HG03442 (cell line): Measurements from ENCODE around the gene DIAPH3.

ENCODE experiments used
- ATAC-seq: cut with Tn5 transposase; IDR thresholded peaks from one replicate; pipeline ENCODE4 v1.9.1; 2021; ENCODE audit warnings: mild to moderate bottlenecking, moderate library complexity; ENCODE audit not compliant: unreplicated experiment

The DIAPH3 gene

GRCh38 chr13:59681636-59682311 is 482.0 kb downstream of the DIAPH3 start:
- no peak for ATAC-seq

- ATAC-seq, result no peak
Measured at GRCh38 chr13:59680429-59681024, 483.2 kb downstream of the DIAPH3 start.

GRCh38 chr13:59679254-59679653 is 484.5 kb downstream of the DIAPH3 start:
- no peak for ATAC-seq

GRCh38 chr13:59677966-59678814 is 485.5 kb downstream of the DIAPH3 start:
- ATAC-seq, result peak; percentile 79

GRCh38 chr13:59677430-59677829 is 486.3 kb downstream of the DIAPH3 start:
- ATAC-seq, result no peak

- ATAC-seq, result no peak
Measured at GRCh38 chr13:59674616-59675015, 489.1 kb downstream of the DIAPH3 start.

- no peak for ATAC-seq
Measured at GRCh38 chr13:59673286-59673685, 490.4 kb downstream of the DIAPH3 start.

GRCh38 chr13:59672445-59672844 is 491.3 kb downstream of the DIAPH3 start:
- ATAC-seq, result no peak

GRCh38 chr13:59671881-59672280 is 491.8 kb downstream of the DIAPH3 start:
- ATAC-seq, result no peak

GRCh38 chr13:59666504-59666903 is 497.2 kb downstream of the DIAPH3 start:
- ATAC-seq, result no peak

- no peak for ATAC-seq
Measured at GRCh38 chr13:59665732-59666131, 498.0 kb downstream of the DIAPH3 start.

- no peak for ATAC-seq
Measured at GRCh38 chr13:59665184-59665583, 498.5 kb downstream of the DIAPH3 start.

- no peak for ATAC-seq
Measured at GRCh38 chr13:59664586-59664985, 499.1 kb downstream of the DIAPH3 start.

- no peak for ATAC-seq
Measured at GRCh38 chr13:59663707-59664106, 500.0 kb downstream of the DIAPH3 start.

- ATAC-seq, result no peak
Measured at GRCh38 chr13:59660582-59660981, 503.1 kb downstream of the DIAPH3 start.

- ATAC-seq, result no peak
Measured at GRCh38 chr13:59659981-59660380, 503.7 kb downstream of the DIAPH3 start.

- ATAC-seq, result no peak
Measured at GRCh38 chr13:59658738-59659330, 504.9 kb downstream of the DIAPH3 start.

- no peak for ATAC-seq
Measured at GRCh38 chr13:59658027-59658737, 505.5 kb downstream of the DIAPH3 start.

- ATAC-seq, result no peak
Measured at GRCh38 chr13:59653916-59654315, 509.8 kb downstream of the DIAPH3 start.

GRCh38 chr13:59651479-59651878 is 512.2 kb downstream of the DIAPH3 start:
- ATAC-seq, result no peak
